Osteocyte (in vitro differentiated cells): ENCODE measurements around the gene ITFG2. TPM values are rescaled to one million over a fixed set of nuclear protein-coding genes. Genes with fewer than 3 reads are reported as not detected.

Experiments used
- DNase-seq: peaks from one replicate; pipeline ENCODE4 v3.0.0; 2021; ENCODE audit warnings: mixed read lengths; ENCODE audit not compliant: unreplicated experiment; ENCODE audit errors: extremely low spot score
- H3K27ac Mint-ChIP-seq: one replicate; pipeline ENCODE4 v1.8.0; 2021; ENCODE audit warnings: mild to moderate bottlenecking, mixed read lengths; ENCODE audit not compliant: unreplicated experiment
- H3K27me3 Mint-ChIP-seq: one replicate; pipeline ENCODE4 v1.8.0; 2021; ENCODE audit warnings: mixed read lengths; ENCODE audit not compliant: unreplicated experiment
- H3K36me3 Mint-ChIP-seq: one replicate; pipeline ENCODE4 v1.8.0; 2021; ENCODE audit warnings: mixed read lengths; ENCODE audit not compliant: unreplicated experiment
- H3K4me1 Mint-ChIP-seq: one replicate; pipeline ENCODE4 v1.8.0; 2021; ENCODE audit warnings: mixed read lengths; ENCODE audit not compliant: unreplicated experiment
- H3K4me3 Mint-ChIP-seq: one replicate; pipeline ENCODE4 v1.8.0; 2021; ENCODE audit warnings: mild to moderate bottlenecking, moderate library complexity, mixed read lengths; ENCODE audit not compliant: unreplicated experiment
- H3K9me3 Mint-ChIP-seq: one replicate; pipeline ENCODE4 v1.8.0; 2021; ENCODE audit warnings: mixed read lengths; ENCODE audit not compliant: unreplicated experiment
- CTCF ChIP-seq: fragments of 200-600 bp; sonication (generic); IDR thresholded peaks from 2 replicates; pipeline ENCODE4 v1.5.0; 2021; ENCODE audit warnings: antibody characterized with exemption, mild to moderate bottlenecking, moderate library complexity
- total RNA-seq: library from RNA; stranded (reverse); gene quantifications from 2 replicates; pipeline ENCODE4 v1.2.1, GENCODE V29; 2021

The ITFG2 gene
- total RNA-seq, 1 donor from 2014 or later = 35.4 TPM

- H3K27ac Mint-ChIP-seq = peak overlapping the region; percentile 78
- DNase-seq = no peak
- peaks cover 2% of the 10 kb centered on the region for H3K36me3 Mint-ChIP-seq
- no peak overlapping the region for H3K4me3 Mint-ChIP-seq
- H3K9me3 Mint-ChIP-seq = no peaks in the 10 kb centered on the region
- H3K4me1 Mint-ChIP-seq = peaks cover 48% of the 10 kb centered on the region
- H3K27me3 Mint-ChIP-seq = no peaks in the 10 kb centered on the region
- TF ChIP-seq CTCF = no peak
Observed at GRCh38 chr12:2845280-2845679, 32.8 kb downstream of the ITFG2 start.

- peaks cover 26% of the 10 kb centered on the region for H3K4me1 Mint-ChIP-seq
- H3K27ac Mint-ChIP-seq = no peak overlapping the region
Observed at GRCh38 chr12:2851931-2852330, 39.5 kb downstream of the ITFG2 start.

GRCh38 chr12:2853626-2854025 is 41.2 kb downstream of the ITFG2 start:
- Mint-ChIP-seq H3K4me1 (peaks cover 22% of the 10 kb centered on the region), H3K4me3 (no peak overlapping the region), H3K27me3 (no peaks in the 10 kb centered on the region), H3K9me3 (no peaks in the 10 kb centered on the region), H3K36me3 (no peaks in the 10 kb centered on the region), H3K27ac (no peak overlapping the region)
- peak; percentile 89 for TF ChIP-seq CTCF
- peak; percentile 94 for DNase-seq

More at GRCh38 chr12:2851931-2852330, 39.5 kb downstream of the ITFG2 start:
- TF ChIP-seq CTCF = no peak
- no peaks in the 10 kb centered on the region for H3K27me3 Mint-ChIP-seq
- no peak for DNase-seq
- H3K9me3 Mint-ChIP-seq = no peaks in the 10 kb centered on the region
- no peak overlapping the region for H3K4me3 Mint-ChIP-seq
- no peaks in the 10 kb centered on the region for H3K36me3 Mint-ChIP-seq

- H3K36me3 Mint-ChIP-seq = peaks cover 1% of the 10 kb centered on the region
- no peaks in the 10 kb centered on the region for H3K9me3 Mint-ChIP-seq
- no peak overlapping the region for H3K4me3 Mint-ChIP-seq
- H3K4me1 Mint-ChIP-seq = peaks cover 11% of the 10 kb centered on the region
- no peak for TF ChIP-seq CTCF
- no peak overlapping the region for H3K27ac Mint-ChIP-seq
- no peak for DNase-seq
- no peaks in the 10 kb centered on the region for H3K27me3 Mint-ChIP-seq
Observed at GRCh38 chr12:2854669-2855453, 42.4 kb downstream of the ITFG2 start.

- Mint-ChIP-seq H3K36me3 (peaks cover 2% of the 10 kb centered on the region), H3K27ac (no peak overlapping the region), H3K9me3 (no peaks in the 10 kb centered on the region), H3K27me3 (no peaks in the 10 kb centered on the region), H3K4me3 (no peak overlapping the region), H3K4me1 (peaks cover 6% of the 10 kb centered on the region)
- TF ChIP-seq CTCF = no peak
- no peak for DNase-seq
Observed at GRCh38 chr12:2855546-2855945, 43.1 kb downstream of the ITFG2 start.
